AG09319 (cell line): ENCODE results near the gene NBAS.

Source experiments
- DNase-seq: peaks from one replicate; pipeline ENCODE4 v3.0.0-alpha.2; 2010; ENCODE audit warnings: low read depth; ENCODE audit errors: extremely low read depth
- CTCF ChIP-seq: IDR thresholded peaks from 2 replicates; pipeline ENCODE4 v1.5.1; 2011; ENCODE audit warnings: low read depth, mild to moderate bottlenecking, inconsistent platforms, low read length, moderate library complexity

NBAS gene

GRCh38 chr2:15311926-15312325 lies 249.2 kb downstream of the NBAS start:
- TF ChIP-seq CTCF = no peak

GRCh38 chr2:15311201-15311907 lies 249.8 kb downstream of the NBAS start:
- no peak for DNase-seq

More at GRCh38 chr2:15311926-15312325, 249.2 kb downstream of the NBAS start:
- no peak for DNase-seq

GRCh38 chr2:15307526-15307925 lies 253.6 kb downstream of the NBAS start:
- no peak for TF ChIP-seq CTCF
- DNase-seq = no peak

More at GRCh38 chr2:15311201-15311907, 249.8 kb downstream of the NBAS start:
- TF ChIP-seq CTCF = no peak

GRCh38 chr2:15306706-15307105 lies 254.4 kb downstream of the NBAS start:
- TF ChIP-seq CTCF = no peak

GRCh38 chr2:15303874-15304273 lies 257.3 kb downstream of the NBAS start:
- TF ChIP-seq CTCF = no peak
- no peak for DNase-seq

More at GRCh38 chr2:15306706-15307105, 254.4 kb downstream of the NBAS start:
- no peak for DNase-seq

- TF ChIP-seq CTCF = no peak
Observed at GRCh38 chr2:15302154-15302553, 259.0 kb downstream of the NBAS start.

GRCh38 chr2:15300624-15301573 lies 260.2 kb downstream of the NBAS start:
- DNase-seq = no peak
- TF ChIP-seq CTCF = no peak

More at GRCh38 chr2:15302154-15302553, 259.0 kb downstream of the NBAS start:
- no peak for DNase-seq
